Suprapubic skin (tissue), 4 donors: ENCODE data around the gene MPV17L.

Source experiments
- EP300 ChIP-seq: sonication (generic); formaldehyde crosslinking; IDR thresholded peaks from one replicate; pipeline ENCODE4 v1.6.1; 2017; ENCODE audit warnings: antibody characterized with exemption
- POLR2A ChIP-seq, 2 donors: fragments of 450-650 bp; IDR thresholded peaks; one replicate each; pipeline ENCODE4 v1.6.1; 2017; ENCODE audit warnings: antibody characterized with exemption in 2 of 2, mild to moderate bottlenecking in 2 of 2, moderate library complexity in 2 of 2
- POLR2AphosphoS5 ChIP-seq, 3 donors: sonication (generic); formaldehyde crosslinking; IDR thresholded peaks; one replicate each; pipeline ENCODE4 v1.6.1; 2017; ENCODE audit warnings: antibody characterized with exemption in 3 of 3
- TF ChIP-seq, protein P1 (sequence below), 2 donors: fragments of 200-600 bp in 1 of 2; fragments of 450-650 bp in 1 of 2; sonication (generic) in 1 of 2; IDR thresholded peaks; one replicate each; pipeline ENCODE4 v1.5.1; 2016 to 2019; ENCODE audit warnings: antibody characterized with exemption in 2 of 2, mild to moderate bottlenecking in 1 of 2, moderate library complexity in 1 of 2

DNA sequence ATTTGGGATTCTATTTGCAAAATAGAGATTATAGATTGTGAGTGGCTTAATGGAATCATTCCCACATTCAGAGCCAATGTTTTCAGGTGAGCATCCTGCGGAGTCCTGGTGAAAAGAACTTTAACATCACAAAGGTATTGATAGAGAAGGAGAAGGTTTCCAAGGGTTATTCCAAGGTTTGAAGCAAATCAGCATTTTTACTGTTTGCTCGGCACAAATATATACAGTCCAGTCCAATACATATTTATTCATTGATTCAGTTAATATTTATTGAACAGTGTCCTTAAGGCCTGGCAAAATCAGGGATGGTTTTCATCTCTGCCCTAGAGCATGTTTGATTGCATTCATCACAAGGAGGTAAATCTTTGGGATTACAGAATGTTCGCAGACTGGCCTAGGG is 6.4 kb downstream of the MPV17L start:
- TF ChIP-seq POLR2A (IDR thresholded peaks at IDR 0.05) (no peak), POLR2AphosphoS5 (IDR thresholded peaks at IDR 0.05) (no peak), EP300 (no peak)
- TF ChIP-seq, protein P1, sequence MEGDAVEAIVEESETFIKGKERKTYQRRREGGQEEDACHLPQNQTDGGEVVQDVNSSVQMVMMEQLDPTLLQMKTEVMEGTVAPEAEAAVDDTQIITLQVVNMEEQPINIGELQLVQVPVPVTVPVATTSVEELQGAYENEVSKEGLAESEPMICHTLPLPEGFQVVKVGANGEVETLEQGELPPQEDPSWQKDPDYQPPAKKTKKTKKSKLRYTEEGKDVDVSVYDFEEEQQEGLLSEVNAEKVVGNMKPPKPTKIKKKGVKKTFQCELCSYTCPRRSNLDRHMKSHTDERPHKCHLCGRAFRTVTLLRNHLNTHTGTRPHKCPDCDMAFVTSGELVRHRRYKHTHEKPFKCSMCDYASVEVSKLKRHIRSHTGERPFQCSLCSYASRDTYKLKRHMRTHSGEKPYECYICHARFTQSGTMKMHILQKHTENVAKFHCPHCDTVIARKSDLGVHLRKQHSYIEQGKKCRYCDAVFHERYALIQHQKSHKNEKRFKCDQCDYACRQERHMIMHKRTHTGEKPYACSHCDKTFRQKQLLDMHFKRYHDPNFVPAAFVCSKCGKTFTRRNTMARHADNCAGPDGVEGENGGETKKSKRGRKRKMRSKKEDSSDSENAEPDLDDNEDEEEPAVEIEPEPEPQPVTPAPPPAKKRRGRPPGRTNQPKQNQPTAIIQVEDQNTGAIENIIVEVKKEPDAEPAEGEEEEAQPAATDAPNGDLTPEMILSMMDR (IDR thresholded peaks at IDR 0.05) = no peak
